ES-I3 (cell line): Measurements from ENCODE around the gene VSTM2B.

Experiments
- H3K36me3 ChIP-seq: 2 replicates; pipeline ENCODE4 v1.6.1; 2013; ENCODE audit warnings: mild to moderate bottlenecking, low read length, control low read depth, moderate library complexity; ENCODE audit not compliant: insufficient read depth
- H3K4me1 ChIP-seq: 2 replicates; pipeline ENCODE4 v1.6.1; 2013; ENCODE audit warnings: mild to moderate bottlenecking, control low read depth, low read length; ENCODE audit not compliant: insufficient read depth
- H3K9ac ChIP-seq: 2 replicates; pipeline ENCODE4 v1.6.1; 2013; ENCODE audit warnings: low read depth, mild to moderate bottlenecking, low read length, moderate library complexity
- H3K9me3 ChIP-seq: 2 replicates; pipeline ENCODE4 v1.6.1; 2013; ENCODE audit warnings: mild to moderate bottlenecking, low read length, moderate library complexity; ENCODE audit not compliant: control insufficient read depth, insufficient read depth

VSTM2B gene

GRCh38 chr19:29515706-29516357 is 10.0 kb upstream of the VSTM2B start:
- H3K36me3 ChIP-seq = no peaks in the 10 kb centered on the region
- no peak overlapping the region for H3K9ac ChIP-seq
- no peaks in the 10 kb centered on the region for H3K4me1 ChIP-seq
- H3K9me3 ChIP-seq = no peaks in the 10 kb centered on the region

- no peaks in the 10 kb centered on the region for H3K9me3 ChIP-seq
- H3K4me1 ChIP-seq = no peaks in the 10 kb centered on the region
- no peaks in the 10 kb centered on the region for H3K36me3 ChIP-seq
- H3K9ac ChIP-seq = no peak overlapping the region
Measured at GRCh38 chr19:29516358-29516725, 9.5 kb upstream of the VSTM2B start.

DNA sequence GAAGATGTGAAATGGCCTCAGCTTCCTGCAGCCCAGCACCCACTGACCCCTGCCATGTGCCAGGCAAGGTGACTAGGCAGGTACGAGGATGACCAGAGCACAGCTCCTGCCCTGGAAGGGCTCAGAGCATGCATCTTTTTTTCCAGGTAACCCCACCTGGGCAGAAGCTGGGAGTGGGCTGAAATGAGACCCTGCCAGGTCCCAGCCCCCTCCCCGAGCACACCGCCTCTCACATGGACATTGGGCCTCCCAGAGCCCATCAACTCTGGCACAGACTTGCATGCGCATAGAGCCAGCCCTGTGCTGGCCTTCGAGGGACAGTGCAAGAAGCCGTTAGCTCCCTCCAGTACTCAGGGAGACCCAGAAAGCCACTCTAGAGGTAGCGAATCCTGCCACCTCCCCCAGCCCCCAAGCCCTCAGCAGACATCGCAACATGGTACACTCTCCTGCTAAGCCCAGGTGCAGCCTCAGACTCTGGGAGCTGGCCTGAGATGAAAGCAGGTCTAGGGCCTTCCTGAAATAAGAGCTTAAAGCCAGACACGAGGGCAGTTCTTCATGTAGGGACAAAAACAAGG is 8.9 kb upstream of the VSTM2B start:
- H3K4me1 ChIP-seq = no peaks in the 10 kb centered on the region
- no peaks in the 10 kb centered on the region for H3K36me3 ChIP-seq
- no peak overlapping the region for H3K9ac ChIP-seq
- H3K9me3 ChIP-seq = no peaks in the 10 kb centered on the region

- H3K36me3 ChIP-seq = no peaks in the 10 kb centered on the region
- no peaks in the 10 kb centered on the region for H3K9me3 ChIP-seq
- H3K4me1 ChIP-seq = no peaks in the 10 kb centered on the region
- no peak overlapping the region for H3K9ac ChIP-seq
Measured at GRCh38 chr19:29517412-29517811, 8.4 kb upstream of the VSTM2B start.

GRCh38 chr19:29517946-29518345 is 7.8 kb upstream of the VSTM2B start:
- no peaks in the 10 kb centered on the region for H3K36me3 ChIP-seq
- no peaks in the 10 kb centered on the region for H3K9me3 ChIP-seq
- H3K9ac ChIP-seq = no peak overlapping the region
- H3K4me1 ChIP-seq = no peaks in the 10 kb centered on the region

DNA sequence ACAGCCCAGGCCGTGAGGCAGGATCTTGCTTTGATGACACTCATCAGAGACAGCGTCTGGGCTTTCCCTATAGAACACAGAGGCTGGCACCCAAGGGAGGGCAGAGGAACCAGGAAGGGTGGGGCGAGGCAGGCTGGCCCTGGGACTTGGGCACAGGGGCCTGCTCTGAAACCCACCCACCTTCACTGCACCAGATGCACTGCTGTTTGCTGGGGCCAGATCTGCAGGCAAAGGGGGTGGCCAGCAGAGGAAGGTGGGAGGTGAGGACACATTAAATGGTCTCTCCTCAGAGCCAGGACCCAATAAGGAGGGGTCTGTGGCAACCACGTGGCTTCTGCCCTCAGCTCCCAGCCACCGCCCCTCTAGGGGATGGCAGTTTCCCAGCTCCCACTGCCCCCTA is 6.6 kb upstream of the VSTM2B start:
- Histone ChIP-seq H3K9me3 (no peaks in the 10 kb centered on the region), H3K4me1 (no peaks in the 10 kb centered on the region), H3K36me3 (no peaks in the 10 kb centered on the region), H3K9ac (no peak overlapping the region)

- no peaks in the 10 kb centered on the region for H3K36me3 ChIP-seq
- no peaks in the 10 kb centered on the region; the same call in 1 of the 2 replicates for H3K4me1 ChIP-seq
- H3K9me3 ChIP-seq = no peaks in the 10 kb centered on the region
- H3K9ac ChIP-seq = no peak overlapping the region
Measured at GRCh38 chr19:29519931-29520330, 5.9 kb upstream of the VSTM2B start.

GRCh38 chr19:29520390-29520789 is 5.4 kb upstream of the VSTM2B start:
- H3K9me3 ChIP-seq = no peaks in the 10 kb centered on the region
- H3K4me1 ChIP-seq = no peaks in the 10 kb centered on the region; the same call in 1 of the 2 replicates
- H3K36me3 ChIP-seq = no peaks in the 10 kb centered on the region
- H3K9ac ChIP-seq = no peak overlapping the region

DNA sequence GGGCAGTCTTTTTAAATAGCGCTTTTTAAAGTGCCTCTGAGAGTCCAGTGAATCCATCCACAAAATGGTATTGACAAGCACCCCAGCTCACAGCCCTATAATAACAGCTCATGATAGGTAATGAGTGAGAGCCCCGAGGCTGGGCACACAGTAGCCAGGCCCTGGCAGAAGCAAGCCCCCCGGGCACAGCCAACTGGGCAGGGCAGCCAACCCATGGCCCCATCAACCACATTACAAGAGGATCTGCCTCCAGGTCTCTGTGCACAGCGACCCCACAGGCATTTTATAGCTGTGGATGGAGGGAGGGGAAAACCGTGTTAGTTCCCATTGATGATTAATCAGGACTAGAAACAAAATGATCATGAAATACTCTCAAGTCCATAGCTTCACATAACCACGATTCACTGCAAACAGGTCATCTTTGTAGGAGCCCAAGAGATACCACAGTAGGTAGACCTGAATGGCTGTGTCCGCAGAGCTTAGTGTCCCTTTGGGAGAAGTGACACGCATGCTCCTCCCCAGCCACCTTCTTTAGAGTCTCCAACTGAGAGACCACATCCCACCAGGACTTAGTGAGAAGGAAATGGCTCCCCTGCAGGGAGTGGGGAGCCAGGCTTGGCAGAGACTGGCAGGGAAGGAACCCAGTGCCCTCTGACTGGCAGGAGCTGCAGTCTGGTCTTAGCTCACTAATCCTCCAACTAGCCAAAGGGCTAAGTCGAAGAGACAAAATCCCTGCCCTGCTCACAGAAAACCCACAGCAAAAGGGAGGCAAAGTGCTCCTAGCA is 4.3 kb upstream of the VSTM2B start:
- Histone ChIP-seq H3K9me3 (no peaks in the 10 kb centered on the region), H3K4me1 (no peaks in the 10 kb centered on the region; the same call in 1 of the 2 replicates), H3K36me3 (no peaks in the 10 kb centered on the region), H3K9ac (no peak overlapping the region)

- H3K9me3 ChIP-seq = no peaks in the 10 kb centered on the region
- H3K9ac ChIP-seq = no peak overlapping the region
- H3K4me1 ChIP-seq = no peaks in the 10 kb centered on the region; the same call in 1 of the 2 replicates
- no peaks in the 10 kb centered on the region for H3K36me3 ChIP-seq
Measured at GRCh38 chr19:29523568-29523967, 2.2 kb upstream of the VSTM2B start.

- Histone ChIP-seq H3K9me3 (no peaks in the 10 kb centered on the region), H3K4me1 (no peaks in the 10 kb centered on the region; the same call in 1 of the 2 replicates), H3K9ac (peak overlapping the region; percentile 63), H3K36me3 (no peaks in the 10 kb centered on the region)
Measured at GRCh38 chr19:29524201-29524911, 1.4 kb upstream of the VSTM2B start.

DNA sequence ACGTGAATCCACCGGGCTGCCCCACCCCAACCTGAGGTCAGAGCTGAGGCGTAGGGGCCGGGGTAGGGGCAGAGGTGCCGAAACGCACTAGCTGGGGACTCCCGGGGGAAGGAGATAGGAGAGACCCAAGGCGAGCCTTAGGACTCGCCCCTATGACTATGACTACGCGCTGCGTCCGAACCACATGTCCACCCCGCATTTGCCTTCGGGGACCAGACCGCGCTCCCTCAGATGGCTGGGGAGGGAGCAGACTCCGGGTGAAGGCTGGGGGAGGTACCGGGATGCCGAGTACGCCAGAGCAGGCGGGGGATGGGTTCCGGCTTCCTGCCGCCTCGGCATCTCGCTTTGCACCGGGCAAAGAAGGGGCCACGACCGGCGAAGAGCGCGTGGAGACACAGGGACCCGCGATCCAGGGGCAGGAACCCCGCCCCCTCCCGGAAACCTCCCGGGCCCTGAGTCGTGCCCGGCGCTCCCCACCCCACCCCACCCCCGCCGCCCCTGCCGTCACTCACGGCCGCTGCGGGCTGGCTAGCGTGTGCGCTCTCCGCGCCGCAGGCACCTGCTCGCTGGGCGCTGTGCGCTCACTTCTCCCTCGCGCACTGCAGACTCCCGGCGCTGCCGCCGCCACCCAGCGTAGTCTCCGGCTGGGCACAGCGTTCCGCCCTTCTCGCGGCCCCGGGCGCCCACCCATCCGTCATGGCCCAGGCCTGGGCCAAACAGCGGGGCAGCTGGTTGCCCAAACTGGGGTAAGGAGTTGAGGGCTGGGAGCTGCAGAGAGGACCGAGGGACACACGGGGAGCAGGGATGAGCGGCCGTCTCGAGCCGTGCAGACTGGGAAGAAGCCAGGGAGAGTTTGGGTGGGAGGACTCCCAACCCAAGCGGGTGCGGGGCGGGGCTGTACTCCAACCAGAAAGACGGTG is 622 bp upstream of the VSTM2B start:
- Histone ChIP-seq H3K36me3 (no peaks in the 10 kb centered on the region), H3K9me3 (no peaks in the 10 kb centered on the region), H3K9ac (peak overlapping the region; percentile 65), H3K4me1 (no peaks in the 10 kb centered on the region; the same call in 1 of the 2 replicates)

GRCh38 chr19:29526730-29527499 is 1.1 kb downstream of the VSTM2B start:
- H3K9ac ChIP-seq = peak overlapping the region; percentile 60; the same call in 1 of the 2 replicates
- no peaks in the 10 kb centered on the region for H3K9me3 ChIP-seq
- H3K36me3 ChIP-seq = no peaks in the 10 kb centered on the region
- H3K4me1 ChIP-seq = no peaks in the 10 kb centered on the region; the same call in 1 of the 2 replicates
